Cerebellar nuclear complex (tissue), 1 donor: ENCODE results near the gene SERPINC1.
"Not testable (repeated sequence)": the region's sequence is repeated elsewhere in the genome, so short reads cannot be mapped to it uniquely, and the experiment has no call there.

Source experiments
- DNase-seq, 2 experiments: peaks; one replicate each; lab custom pipeline; 2025; lab: John Stamatoyannopoulos, UW

Gene SERPINC1

DNA sequence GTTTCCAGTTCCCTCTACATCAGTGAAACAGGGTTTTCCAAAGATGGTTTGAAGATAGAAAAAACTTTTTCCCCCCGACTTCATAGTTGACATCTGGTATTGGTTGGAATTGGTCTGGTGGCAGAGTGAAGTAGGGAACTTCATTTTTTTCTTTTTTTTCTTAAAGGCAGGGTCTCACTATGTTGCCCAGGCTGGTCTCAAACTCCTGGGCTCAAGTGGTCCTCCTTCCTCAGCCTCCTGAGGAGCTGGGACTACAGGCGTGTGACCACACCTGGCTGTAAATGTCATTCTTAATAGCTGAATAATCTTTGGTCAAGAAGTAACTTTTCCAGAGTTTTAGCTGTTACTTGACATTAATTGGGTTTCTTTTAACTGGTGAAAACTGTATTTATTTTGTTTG, 27.2 kb downstream of the SERPINC1 start:
- DNase-seq, result no peak

DNA sequence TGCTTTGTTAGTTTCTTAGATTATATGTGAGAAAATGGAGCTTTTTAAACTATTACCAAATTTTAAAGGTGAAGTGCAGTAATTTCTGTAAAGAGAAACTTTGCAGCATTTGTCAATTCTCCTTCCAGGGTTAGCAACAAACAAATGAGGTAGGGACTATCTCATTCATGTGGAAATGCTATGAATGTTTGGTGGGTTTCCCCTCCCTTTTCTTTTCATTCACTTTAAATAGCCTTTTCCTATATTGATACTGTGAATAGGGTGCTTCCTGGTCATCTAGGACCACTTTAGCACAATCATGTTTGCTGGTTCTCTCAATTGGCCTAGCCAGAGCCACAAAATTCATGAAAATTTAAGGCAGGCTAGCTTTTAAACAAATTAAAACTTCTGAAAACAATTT, 28.4 kb downstream of the SERPINC1 start:
- DNase-seq, result no peak

DNA sequence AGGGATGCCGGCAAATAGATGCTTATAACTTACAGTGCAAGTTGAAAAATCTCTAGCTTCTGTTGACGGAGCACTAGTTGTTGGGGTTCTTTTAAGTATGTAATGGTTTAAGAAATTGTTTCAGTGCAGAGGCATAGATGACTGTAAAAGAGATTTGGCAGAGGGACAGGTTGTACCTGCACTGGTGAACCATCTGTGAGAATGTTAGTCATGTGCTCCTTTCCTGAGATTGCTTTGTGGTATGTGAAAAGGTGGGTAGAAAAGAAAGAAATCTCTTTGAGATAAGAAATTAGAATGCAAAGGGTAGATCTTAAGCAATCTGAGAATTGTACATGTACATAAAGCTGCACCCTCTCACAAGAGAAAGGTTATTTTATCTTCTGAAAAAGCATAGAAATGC, 29.5 kb downstream of the SERPINC1 start:
- no peak for DNase-seq

DNA sequence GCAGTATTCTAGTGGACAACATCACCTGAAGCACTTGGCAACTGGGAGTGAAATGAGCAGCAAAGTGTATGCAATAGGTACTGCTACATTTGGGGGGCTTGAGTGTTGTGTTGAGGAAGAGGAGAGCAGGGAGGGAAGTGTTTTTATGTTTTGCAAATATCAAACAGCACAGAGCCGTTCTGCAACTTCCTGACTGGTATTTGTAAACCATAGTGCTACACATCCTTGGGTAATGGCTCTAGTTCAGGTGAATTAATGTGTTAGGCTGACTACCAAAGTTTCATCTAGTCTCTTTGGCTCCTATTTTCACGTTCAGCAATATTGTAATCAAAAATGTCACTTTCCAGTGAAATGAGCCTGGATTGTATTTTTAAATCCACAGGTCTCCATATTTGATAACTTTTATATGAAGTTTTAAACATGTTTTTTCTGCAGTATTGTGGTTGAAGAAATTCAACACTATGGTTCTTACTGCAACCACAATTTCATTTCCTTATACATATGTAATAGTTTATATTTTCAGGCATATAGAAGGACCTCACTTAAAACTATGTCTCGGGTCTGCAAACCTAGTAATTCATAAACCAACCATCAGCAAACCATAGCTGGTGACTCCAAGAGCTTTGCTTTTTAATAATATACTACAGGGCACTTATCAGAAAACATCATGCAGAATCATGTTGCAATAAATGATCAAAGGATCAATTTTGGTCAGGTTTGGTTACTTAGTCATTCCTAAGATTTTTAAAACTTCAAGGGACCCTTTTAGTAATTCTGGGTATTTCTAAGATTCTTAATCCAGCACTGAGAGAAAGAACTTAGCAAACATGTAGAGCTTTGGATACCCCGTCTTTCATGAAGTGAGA, 30.1 kb downstream of the SERPINC1 start:
- no peak for DNase-seq

DNA sequence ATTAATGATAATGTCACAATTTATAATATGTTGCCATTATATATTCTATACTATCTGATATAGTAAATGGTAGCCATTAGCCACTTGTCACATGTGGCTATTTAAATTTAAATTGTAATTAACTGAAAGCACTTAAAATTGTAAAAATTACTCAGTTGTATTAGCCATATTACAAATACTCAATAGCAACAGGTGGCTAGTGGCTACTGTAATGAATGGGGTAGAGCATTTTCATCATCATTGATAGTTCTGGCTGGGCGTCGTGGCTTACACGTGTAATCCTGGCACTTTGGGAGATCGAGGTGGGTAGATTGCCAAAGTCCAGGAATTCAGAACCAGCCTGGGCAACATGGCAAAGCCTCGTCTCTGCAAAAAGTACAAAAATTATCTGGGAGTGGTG, 32.4 kb downstream of the SERPINC1 start:
- DNase-seq, result no peak

DNA sequence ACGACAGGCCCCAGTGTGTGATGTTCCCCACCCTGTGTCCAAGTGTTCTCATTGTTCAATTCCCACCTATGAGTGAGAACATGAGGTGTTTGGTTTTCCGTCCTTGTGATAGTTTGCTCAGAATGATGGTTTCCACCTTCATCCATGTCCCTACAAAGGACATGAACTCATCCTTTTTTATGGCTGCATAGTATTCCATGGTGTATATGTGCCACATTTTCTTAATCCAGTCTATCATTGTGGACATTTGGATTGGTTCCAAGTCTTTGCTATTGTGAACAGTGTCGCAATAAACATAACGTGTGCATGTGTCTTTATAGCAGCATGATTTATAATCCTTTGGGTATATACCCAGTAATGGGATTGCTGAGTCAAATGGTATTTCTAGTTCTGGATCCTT, 36.0 kb downstream of the SERPINC1 start:
- DNase-seq, result not testable (repeated sequence)

DNA sequence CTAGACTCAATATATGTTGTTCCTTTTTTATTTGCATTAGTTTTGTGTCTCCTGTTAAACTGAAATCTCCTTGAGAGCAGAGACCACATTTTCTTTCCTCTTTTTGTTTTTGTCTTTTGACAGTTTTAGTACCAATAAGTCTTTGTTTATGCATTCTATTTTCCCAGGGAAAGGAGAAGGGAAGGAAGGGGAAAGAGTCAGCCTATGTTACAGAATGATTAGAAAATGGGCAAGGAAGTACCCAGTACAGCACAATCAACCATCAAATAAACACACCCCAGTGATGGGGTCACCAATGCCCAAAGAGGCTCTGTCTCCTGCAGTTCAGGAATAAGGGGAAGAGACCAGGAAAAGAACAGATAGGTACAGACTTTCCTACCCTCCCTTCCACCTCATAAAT, 38.9 kb downstream of the SERPINC1 start:
- no peak for DNase-seq

DNA sequence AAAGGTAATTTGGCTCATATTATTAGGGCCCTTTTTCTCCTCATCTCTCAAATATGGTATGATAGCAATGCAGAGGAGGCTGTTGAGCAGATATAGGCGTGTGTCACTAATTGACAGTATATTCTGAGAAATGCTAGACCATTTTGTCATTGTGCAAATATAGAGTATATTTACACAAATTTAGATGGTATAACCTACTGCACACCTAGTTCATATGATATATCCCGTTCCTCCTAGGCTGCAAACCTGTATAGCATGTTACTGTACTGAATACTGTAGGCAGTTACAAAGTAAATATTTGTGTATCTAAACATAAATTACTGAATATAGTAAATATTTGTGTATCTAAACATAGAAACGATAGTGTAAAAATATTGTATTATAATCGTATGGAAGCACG, 40.4 kb downstream of the SERPINC1 start:
- no peak for DNase-seq

DNA sequence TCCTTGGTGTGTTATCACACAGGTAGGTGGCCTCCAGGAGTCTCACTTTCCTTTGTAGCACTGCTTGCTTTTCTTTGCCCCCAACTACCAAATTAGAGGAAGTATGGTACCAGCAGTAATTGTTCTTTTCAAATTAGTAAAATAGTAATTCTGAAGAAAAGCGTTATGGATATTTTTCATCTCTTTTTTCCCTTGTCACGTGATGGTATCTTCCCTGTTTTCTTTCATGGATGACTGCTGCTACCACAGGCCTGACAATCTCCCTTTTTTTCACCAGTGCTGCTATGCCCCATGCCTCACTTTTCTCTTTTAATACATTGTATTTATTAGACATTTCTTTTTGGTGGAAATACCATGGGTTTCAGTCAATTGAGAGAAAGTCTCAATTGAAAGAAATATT, 45.6 kb downstream of the SERPINC1 start:
- DNase-seq, result no peak

DNA sequence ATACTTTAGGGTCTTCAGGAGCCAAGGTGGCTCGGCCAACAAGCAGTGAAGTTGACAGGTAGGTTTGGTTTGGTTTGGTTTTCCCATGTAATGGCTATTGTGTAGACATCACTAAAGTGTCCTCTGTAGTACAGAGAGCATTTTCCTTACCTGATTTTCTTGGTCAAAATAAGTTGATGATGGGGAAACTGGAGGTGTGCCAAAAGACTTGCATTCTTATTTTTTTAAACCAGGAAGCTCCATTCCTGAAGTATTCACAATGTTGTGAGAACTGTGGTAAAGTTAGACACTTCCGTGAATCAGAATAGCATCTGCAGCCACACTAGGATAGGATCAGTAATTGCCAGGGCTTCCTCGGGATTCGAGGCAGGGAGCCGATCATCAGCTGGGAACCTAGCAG, 46.0 kb downstream of the SERPINC1 start:
- no peak for DNase-seq

DNA sequence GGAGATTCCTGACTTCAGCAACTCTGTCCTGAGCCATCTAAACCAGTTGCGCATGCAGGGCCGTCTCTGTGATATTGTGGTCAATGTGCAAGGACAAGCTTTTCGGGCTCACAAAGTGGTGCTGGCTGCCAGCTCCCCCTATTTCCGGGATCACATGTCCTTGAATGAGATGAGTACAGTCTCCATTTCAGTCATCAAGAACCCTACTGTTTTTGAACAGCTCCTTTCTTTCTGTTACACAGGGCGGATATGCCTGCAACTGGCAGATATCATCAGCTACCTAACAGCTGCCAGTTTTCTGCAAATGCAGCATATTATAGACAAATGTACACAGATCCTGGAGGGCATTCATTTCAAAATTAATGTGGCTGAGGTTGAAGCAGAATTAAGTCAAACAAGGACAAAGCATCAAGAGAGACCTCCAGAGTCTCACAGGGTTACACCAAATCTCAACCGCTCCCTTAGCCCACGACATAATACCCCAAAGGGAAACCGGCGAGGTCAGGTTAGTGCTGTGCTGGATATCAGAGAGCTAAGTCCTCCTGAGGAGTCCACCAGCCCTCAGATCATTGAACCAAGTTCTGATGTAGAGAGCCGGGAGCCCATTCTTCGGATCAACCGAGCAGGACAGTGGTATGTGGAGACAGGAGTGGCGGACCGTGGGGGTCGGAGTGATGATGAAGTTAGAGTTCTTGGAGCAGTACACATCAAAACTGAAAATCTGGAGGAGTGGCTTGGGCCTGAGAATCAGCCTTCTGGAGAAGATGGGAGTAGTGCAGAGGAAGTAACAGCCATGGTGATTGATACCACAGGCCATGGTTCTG, 46.7 kb downstream of the SERPINC1 start:
- no peak for DNase-seq

DNA sequence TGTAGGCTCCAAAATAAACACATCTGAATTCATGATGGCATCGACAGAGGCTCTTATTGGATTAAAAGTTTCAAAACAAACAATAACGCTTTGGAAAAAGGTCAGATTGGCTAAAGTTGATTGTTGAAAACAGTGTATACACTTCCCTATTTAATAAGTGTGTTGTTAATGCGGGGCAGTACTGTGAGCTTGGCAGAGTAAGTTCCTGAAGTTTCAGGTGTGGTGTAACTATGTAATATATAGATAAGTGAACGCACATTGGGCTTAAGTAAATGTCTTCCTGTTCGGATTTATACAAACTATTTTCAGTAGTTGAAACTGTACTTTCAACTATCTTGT, 48.1 kb downstream of the SERPINC1 start:
- no peak for DNase-seq

DNA sequence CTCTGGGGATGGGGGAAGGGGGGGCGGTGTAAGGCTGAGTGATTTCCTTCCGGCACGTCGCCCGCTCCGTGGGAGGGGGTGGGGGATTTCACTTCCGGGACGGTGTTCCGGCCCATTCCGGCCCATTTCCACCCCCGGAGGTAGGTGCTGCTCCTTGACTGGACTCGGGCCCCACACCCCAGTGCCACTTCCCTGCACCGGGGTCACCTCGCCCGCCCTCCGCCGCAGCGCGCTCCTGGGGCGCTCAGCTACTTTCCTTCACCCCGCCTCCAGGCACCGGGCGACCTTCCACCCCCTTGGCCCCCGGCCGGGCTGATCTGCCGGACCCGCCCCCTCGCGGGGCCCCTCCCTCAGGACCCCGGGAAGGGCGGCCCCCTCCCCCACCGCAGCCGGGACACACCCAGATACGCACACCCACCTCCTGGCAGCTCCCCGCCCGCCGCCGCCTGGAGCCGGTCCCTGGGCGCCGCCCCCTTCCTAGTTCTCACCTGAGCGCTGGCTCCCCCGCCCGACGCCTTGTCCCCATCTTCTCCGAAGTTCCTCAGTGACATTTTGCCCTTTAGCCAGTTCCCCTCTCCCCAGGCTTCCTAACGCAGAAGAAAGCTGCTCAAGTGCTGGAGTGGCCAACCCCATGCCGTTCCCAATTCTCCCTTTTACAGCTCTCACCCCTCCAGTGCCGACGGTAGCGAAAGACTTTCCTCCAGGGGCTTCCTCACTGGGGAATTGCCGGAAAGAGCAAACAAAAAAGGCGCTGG, 48.7 kb downstream of the SERPINC1 start, which contains the start of gene ZBTB37:
ZBTB37 (plus strand) TSS at position 115 of the 755 bp plus-strand sequence. CDS start 1,846 bp downstream, outside the sequence.
- no peak for DNase-seq

DNA sequence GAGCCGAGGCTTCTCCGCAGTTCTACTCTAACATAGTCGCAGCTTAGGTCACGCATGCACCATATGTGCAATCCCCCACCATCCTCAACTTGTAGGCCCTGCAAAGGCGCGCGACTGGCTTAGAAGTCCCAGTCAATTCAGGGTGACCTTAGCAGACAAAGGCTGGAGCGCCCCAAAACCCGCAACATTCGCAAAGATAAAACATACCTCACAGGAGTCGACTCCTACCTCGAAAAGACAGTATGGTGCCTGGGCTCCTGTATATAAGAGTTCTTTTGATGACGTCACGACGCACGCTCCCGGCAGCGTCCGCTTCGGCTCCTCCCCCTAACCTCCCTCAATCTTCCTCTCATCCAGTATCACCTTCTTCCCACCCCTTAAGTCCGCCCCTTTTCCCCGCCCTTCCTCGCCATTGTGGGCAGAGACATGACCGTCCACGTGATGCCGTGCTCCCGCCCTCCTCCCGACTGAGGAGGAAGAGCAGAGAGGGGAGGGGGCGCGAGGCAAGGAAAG, 49.3 kb downstream of the SERPINC1 start, which contains the start of gene GAS5:
GAS5 (minus strand) TSS at position 237 of the 513 bp plus-strand sequence.
- peak; percentile 93 to 95 for DNase-seq

DNA sequence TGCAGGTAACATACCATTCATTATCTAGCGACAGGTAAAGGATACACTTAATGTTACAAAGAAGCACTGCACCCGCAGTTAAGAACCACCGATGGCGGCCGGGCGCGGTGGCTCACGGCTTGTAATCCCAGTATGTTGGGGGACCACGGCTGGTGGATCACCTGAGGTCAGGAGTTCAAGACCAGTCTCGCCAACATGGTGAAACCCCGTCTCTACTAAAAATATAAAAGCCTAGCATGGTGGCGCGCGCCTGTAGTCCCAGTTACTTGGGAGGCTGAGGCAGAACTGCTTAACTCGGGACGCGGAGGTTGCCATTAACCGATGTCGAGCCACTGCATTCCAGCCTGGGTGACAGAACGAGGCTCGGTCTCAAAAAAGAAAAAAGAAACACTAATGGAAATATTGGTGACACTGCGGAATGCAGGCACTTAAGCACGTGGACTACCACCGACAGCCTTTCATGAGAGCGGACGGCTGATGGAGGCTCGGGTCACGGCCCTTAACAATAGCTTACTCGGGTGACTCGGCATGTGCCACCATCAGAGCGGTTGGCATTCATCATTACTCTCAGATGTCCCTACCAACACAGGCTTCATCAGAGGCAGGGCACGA, 49.9 kb downstream of the SERPINC1 start:
- no peak for DNase-seq

DNA sequence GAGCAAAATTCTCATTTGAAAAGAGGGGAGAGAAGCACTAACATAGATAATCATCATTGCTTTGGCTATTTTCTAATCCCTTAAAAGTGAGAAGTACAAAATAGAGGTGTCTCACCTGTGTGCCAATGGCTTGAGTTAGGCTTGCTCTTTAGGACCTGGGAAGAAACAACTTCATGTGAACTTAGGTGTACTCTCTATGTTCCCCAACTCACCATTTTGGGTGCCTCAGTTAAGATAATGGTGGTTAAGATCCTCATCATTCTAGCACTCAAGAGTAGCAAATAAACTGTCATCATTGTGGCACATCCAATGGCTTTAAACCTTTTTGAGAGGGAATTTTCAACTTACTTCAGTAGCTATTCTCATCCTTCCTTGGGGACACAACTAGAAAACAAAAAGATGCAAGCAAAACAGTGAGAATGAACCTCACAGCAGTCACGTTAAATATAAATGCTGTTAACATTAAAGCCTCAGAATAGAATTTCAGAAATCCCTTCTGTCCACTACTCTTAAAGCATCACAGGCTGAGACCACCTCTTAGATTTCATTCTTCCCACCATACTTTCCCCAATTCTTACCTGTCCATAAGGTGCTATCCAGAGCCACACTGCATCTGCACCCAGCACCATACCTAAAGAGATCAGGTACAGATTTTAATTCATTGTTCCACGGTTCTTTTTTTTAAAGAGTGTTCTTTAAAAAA, 50.6 kb downstream of the SERPINC1 start:
- DNase-seq, result no peak

DNA sequence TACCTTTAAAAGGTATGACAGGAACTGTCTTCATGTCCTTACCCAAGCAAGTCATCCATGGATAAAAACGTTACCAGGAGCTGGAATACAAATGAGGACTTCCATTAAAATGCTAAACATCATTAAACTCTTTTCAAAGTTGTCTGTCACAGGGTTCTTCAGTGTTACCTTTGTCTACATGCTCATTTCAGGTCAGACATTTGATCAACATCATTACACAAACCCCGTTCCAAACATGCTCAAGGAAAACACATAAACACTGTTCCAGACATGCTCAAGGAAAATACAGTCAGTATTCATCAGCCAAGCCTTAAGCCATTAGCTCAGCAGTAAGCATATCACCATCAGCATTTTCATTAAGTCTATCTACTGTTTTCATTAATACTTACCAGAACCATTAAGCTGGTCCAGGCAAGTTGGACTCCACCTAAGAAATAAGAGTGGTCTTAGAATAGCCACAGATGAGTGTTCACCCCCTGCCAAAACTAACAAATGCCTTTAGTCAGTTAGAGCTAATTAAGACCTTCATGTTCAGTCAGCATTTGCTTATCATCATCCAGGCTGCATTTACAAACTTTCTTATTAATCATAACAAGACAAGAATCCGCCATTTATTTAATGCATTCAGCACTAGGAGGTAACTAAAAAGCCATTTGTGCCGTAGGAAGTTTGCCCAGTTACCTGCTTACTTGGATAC, 51.5 kb downstream of the SERPINC1 start:
- no peak for DNase-seq

DNA sequence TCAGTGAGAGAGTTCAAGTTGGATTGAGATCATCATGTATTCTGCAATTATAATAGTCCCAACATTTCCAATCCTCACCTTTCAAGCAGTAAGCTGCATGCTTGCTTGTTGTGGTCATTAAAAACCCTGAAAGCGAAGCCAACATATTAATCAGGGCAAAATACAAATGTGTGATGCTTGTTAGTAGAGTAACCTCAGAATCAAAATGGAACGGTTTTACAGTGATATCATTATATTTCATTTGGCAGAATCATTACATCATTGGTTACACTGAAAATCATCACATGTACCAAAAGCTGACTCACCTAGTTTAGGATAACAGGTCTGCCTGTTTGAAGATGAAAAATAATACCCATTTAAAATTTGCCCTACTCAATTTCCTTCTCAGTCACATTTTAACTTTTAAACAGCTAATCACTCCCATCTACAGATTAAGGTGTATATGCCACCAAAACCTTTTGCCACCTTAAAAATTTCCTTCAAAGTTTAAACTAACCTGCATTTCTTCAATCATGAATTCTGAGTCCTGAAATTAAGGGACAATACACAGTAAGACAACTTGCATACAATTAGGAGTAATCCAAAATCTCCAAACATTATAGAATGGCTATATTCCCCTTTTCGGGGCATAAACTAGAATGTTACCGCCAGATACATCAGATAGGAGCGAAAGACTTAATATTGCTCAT, 52.8 kb downstream of the SERPINC1 start:
- DNase-seq, result no peak

DNA sequence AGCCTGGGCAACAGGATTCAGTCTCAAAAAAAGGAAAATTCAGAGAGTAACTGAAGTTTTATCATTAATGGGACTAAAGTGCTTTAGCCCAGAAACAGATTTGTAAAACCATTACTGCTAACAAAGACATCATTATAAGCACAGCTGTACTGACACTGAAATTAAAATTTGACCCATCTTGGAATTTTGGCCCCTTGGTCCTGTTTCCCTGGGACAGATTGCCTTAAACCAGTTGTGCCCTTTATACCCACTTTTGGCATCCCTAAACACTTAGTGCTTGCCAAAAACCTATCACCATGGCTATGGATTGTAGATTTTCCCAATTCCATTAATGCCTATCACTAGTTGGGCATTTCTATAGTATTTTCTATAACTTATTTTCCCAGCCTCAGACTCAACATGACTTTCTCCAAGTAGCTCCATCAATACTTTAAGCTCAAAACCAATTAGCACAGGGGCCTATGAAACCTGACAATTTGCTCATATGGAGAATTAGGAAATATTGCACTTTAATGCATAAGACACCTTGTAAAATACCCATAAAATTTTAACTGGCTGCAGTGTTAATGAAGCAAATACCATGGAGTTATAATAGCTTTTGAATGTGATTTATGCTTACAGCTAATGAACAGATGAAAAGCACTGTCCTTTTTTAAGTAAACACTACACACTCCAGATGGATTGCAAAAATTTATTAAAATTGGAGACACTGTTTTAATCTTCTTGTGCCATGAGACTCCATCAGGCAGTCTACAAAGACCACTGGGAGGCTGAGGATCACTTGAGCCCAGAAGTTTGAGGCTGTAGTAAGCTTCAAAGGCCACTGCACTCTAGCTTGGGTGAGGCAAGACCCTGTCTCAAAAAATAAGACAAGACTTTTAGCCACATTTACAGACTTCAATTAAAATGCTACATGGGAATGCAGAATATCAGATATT, 53.6 kb downstream of the SERPINC1 start:
- DNase-seq, result no peak
